Activated naive CD8-positive, alpha-beta T cell (primary cell): ENCODE measurements around the gene LDAH.

Experiments used
- H3K27ac Mint-ChIP-seq: one replicate; pipeline ENCODE4 v1.8.0; 2021; ENCODE audit warnings: mixed read lengths
- H3K27me3 Mint-ChIP-seq: one replicate; pipeline ENCODE4 v1.8.0; 2021; ENCODE audit warnings: mixed read lengths
- H3K36me3 Mint-ChIP-seq: one replicate; pipeline ENCODE4 v1.8.0; 2021; ENCODE audit warnings: mixed read lengths
- H3K4me1 Mint-ChIP-seq: one replicate; pipeline ENCODE4 v1.8.0; 2021; ENCODE audit warnings: low read depth, mixed read lengths
- H3K4me3 Mint-ChIP-seq: one replicate; pipeline ENCODE4 v1.8.0; 2021; ENCODE audit warnings: mild to moderate bottlenecking, mixed read lengths
- H3K9me3 Mint-ChIP-seq: one replicate; pipeline ENCODE4 v1.8.0; 2021; ENCODE audit warnings: low read depth, mixed read lengths

The LDAH gene

DNA sequence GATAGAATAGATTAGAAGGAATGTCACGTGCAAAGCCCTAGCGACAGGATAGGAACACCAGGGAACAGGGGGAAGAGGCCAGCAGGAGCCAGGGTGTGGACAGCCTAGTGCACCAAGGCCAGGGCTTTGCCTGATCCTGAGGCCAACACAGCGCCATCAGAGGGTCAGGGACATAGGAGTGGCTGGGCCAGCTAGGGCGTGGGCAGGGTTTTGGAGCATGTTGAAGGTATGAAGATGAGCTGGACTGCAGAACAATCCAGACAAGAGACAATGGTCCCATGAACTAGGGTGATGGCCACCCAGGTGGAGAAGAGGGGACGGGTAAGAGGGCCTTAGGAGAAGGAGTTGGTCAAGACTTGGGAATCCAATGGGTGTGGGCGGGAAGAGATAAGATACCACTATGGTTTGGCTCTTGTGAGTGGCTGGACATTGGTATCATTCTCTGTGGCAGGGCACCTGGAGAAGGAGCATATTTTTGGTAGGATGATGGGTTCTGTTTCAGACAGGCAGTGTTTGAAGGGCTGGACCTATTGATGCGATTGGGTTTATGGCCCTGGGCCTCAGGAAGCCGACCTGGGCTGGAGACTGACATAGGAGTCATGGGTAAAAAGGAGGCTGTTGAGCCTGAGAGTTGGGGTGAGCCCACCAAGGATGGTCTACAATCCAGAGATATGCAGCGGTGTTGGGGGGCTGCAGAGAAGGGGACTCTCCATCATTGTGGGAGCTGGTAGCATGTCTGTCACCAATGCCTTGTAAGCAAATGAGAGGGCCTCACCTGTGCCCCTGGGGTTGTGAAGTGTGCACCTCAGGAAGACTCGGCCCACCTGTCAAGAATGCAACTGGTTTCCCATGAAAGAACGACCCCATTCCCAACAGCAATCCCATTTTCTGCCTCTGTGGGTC, 170.0 kb downstream of the LDAH start:
- no peak overlapping the region for H3K27ac Mint-ChIP-seq
- H3K4me3 Mint-ChIP-seq = no peak overlapping the region
- H3K27me3 Mint-ChIP-seq = peaks cover 1% of the 10 kb centered on the region
- H3K9me3 Mint-ChIP-seq = no peaks in the 10 kb centered on the region
- no peaks in the 10 kb centered on the region for H3K36me3 Mint-ChIP-seq
- H3K4me1 Mint-ChIP-seq = peaks cover 28% of the 10 kb centered on the region

DNA sequence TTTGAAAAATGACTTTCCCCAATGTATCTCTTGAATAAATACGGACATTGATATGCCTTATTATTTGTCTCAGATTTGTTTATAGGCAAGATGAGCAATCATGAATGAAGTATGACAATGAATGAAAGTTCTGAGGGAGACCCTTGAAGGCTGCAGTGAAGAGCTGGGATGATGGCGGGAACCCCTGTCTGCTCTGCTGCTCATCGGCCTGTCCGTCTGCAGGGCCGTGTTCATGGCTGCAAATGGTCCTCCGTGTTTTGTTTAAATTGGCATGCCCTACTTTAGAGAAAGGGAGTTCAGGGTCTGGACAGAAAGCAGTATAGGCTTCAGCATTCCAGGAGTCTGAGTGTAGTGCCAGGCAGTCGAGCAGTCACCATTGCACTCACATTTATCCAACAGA, 170.8 kb downstream of the LDAH start:
- Mint-ChIP-seq H3K27me3 (no peaks in the 10 kb centered on the region), H3K4me1 (peaks cover 28% of the 10 kb centered on the region), H3K27ac (peak overlapping the region; percentile 24), H3K4me3 (peak overlapping the region; percentile 59), H3K9me3 (no peaks in the 10 kb centered on the region), H3K36me3 (no peaks in the 10 kb centered on the region)

DNA sequence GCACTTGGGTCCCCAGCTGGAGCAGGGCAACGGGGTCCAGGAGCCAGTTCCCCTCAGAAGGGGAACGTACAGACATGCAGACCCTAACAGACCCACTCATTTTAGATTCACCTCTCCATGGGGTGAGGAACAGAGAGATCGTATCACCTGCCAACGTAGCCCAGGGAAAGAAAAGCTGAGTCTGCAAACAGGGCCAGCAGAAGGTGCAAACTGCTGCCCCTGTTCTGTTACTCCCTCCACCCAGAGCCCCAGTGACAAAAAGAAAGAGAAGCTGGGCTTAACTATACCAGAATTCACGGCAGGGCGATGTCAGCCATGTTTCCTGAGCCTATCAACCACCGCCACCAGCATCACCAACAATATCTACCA, 171.2 kb downstream of the LDAH start:
- Mint-ChIP-seq H3K36me3 (no peaks in the 10 kb centered on the region), H3K27me3 (no peaks in the 10 kb centered on the region), H3K4me3 (peak overlapping the region; percentile 89), H3K4me1 (peaks cover 28% of the 10 kb centered on the region), H3K27ac (peak overlapping the region; percentile 89), H3K9me3 (no peaks in the 10 kb centered on the region)

DNA sequence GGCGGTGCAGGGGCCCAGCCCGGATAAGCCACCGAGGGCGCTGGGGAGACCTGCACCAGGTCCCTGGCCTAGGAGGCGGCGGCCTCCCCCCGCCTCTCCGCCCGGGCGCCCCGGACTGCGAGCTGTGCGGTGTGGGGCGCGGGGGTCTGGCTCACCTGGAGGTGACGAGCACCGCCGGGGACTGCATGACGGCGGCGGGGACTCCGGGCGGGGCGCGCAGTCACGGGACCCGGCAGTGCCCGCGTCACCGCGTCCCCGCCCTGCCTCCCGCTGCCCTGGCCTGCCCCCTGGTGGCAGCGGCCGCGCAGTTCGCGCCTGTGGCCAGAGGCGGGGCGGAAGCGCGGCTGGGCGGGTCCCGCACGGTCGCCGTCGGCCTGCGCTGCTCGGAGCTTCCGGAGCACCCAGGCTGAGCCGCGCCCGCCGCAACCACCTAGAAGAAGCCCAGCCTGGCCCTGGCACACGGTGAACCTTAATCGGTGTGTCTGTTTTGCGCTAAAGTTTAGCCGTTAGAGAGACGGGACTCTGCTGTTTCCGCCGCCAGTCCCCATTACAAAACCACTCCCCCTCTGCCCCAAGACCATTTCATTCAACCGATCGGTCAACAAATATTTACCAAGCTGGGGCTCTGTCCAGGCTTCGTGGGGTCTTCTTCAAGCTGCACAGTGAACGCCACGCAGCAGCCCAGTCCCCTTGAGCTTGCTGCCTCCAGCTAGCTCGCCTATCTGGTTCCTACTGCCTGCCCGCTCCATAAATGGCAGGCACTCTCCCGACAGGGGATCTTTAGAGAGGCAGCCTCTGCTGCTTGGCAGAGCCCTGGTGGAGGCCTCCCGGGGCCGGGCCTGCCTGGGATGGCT, 171.8 kb downstream of the LDAH start, which contains the start of gene HS1BP3:
HS1BP3 (minus strand) TSS at position 222 of the 854 bp plus-strand sequence; CDS start at position 187, 35 bp downstream.
- no peaks in the 10 kb centered on the region for H3K9me3 Mint-ChIP-seq
- no peaks in the 10 kb centered on the region for H3K36me3 Mint-ChIP-seq
- H3K27ac Mint-ChIP-seq = peak within 1 kb of the TSS; percentile 89
- H3K4me1 Mint-ChIP-seq = peaks cover 28% of the 10 kb centered on the region
- peak within 1 kb of the TSS; percentile 89 for H3K4me3 Mint-ChIP-seq
- H3K27me3 Mint-ChIP-seq = no peaks in the 10 kb centered on the region

DNA sequence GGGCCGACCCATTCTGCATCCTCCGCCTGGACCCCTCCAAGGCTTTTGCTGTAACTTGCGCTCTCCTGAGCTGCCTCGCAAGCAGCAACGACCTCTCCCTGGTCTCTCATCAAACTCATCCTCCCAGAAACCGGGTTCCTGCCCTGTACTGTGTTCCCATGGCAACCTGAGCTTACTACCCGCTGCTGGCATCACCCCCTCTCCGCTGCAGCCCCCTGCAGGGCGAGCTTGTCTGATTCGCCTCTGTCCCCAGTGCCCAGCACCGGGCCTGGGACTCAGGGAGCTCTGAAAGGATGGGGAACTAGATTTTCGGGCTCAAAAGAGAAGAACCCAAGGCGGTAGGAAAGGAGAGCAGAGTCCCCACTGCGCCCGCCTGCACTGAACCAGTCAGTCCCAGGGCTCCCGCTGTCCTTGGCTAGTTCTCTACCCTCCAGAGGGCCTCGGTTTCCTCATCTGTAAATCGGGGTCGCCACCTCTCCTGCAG, 172.5 kb downstream of the LDAH start:
- peak overlapping the region; percentile 86 for H3K4me3 Mint-ChIP-seq
- no peak overlapping the region for H3K27ac Mint-ChIP-seq
- no peaks in the 10 kb centered on the region for H3K27me3 Mint-ChIP-seq
- H3K9me3 Mint-ChIP-seq = no peaks in the 10 kb centered on the region
- H3K36me3 Mint-ChIP-seq = no peaks in the 10 kb centered on the region
- peaks cover 28% of the 10 kb centered on the region for H3K4me1 Mint-ChIP-seq

DNA sequence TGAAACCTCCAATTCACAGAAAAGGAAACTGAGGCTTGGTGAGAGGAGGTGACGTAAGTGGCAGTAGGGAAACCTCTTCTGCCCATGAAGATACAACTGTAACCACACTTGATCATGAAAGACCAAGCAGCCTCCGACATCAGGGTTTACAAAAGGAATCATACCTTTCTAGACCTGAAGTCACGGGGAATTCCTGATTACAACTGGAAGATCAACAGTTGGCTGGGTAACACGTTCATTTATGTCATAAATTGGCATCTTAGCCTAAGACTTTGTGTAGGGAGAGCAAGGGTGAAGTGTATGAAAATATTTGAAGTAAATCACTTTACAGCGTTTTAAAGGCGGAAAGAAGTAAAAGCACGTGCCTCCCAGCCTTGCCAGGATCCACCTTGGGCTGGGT, 172.9 kb downstream of the LDAH start:
- Mint-ChIP-seq H3K9me3 (no peaks in the 10 kb centered on the region), H3K36me3 (no peaks in the 10 kb centered on the region)

DNA sequence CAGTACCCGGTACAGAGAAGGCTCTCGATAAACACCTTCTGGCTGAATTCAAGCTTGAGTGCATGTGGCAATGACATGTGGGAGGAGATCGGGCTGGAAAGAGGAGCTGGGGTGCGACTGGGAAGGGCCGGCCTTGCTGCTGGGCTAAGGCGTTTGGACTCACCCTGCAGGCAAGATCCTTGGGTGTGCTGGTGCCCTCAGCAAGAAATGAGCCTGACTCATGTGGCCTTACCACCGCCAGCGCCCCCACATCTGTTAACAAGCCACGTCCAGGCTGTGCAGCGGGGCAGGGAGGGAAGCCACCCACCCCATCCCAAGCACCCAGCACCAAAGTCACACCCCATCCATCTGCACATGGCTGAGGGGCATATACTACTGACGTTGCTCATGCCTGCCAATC, 173.3 kb downstream of the LDAH start:
- H3K36me3 Mint-ChIP-seq = no peaks in the 10 kb centered on the region
- H3K27ac Mint-ChIP-seq = no peak overlapping the region
- peaks cover 28% of the 10 kb centered on the region for H3K4me1 Mint-ChIP-seq
- H3K9me3 Mint-ChIP-seq = no peaks in the 10 kb centered on the region
- peak overlapping the region; percentile 86 for H3K4me3 Mint-ChIP-seq
- H3K27me3 Mint-ChIP-seq = no peaks in the 10 kb centered on the region

More for the DNA sequence above, 172.9 kb downstream of the LDAH start:
- peaks cover 28% of the 10 kb centered on the region for H3K4me1 Mint-ChIP-seq
- no peak overlapping the region for H3K27ac Mint-ChIP-seq
- H3K27me3 Mint-ChIP-seq = no peaks in the 10 kb centered on the region
- H3K4me3 Mint-ChIP-seq = peak overlapping the region; percentile 86

DNA sequence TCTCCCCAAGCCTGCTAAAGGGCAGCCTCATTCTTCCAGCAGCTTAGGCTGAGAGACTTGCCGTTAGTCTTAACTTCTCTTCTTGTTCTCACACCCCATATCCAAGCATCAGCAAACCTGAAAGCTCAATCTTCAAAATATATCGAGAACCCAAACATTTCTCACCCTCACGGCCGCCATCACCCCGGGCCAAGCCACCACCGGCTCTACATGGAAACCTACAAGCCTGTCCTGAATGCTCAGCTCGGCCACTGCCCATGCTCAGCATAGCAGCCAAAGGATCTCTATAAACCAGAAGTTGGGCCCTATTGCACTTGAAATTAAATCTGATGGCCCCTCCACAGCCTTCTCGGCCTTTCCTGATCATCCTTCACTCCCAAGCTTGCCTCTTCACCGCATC, 174.1 kb downstream of the LDAH start:
- Mint-ChIP-seq H3K27me3 (no peaks in the 10 kb centered on the region), H3K9me3 (no peaks in the 10 kb centered on the region), H3K4me3 (no peak overlapping the region), H3K36me3 (no peaks in the 10 kb centered on the region), H3K4me1 (peaks cover 28% of the 10 kb centered on the region), H3K27ac (no peak overlapping the region)

DNA sequence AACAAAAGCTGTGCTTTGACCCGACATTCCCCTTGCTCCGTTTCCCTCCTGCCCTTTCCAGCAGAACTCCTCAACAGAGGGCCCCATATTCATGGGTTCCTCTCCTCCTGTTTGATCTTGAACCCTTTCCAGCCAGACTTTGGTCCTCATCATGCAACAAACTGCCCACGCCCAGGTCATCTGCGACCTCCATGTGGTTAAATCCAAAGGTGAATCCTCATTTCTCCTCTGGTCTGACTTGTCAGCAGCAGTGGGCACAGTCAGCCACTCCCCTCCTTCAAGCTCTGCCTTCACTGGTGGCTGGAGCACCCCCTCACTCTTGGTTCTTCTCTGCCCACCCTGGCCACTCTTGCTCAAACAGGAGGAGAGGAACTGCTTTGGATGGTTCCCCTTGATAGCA, 174.7 kb downstream of the LDAH start:
- Mint-ChIP-seq H3K27me3 (no peaks in the 10 kb centered on the region), H3K36me3 (no peaks in the 10 kb centered on the region), H3K27ac (no peak overlapping the region), H3K4me1 (peaks cover 28% of the 10 kb centered on the region), H3K4me3 (no peak overlapping the region), H3K9me3 (no peaks in the 10 kb centered on the region)

DNA sequence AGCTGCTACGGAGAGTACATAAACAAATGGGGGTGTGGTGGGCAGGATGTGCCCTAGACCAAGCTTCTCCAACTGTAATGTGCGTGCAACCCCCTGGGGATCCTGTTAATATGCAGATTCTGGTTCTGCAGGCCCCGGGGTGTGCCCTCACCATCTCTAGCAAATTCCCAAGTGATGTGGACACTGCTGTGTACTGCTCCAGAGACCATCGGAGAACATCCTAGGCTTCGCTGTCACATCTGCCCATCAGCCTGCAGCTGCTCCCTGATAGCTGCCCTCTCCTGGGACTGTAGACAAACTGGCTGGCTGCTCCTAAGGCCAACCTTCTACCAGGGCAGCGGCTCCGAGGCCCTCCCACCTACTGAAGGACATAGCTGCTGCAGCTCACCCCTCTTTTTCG, 175.2 kb downstream of the LDAH start:
- no peak overlapping the region for H3K27ac Mint-ChIP-seq
- H3K4me1 Mint-ChIP-seq = peaks cover 28% of the 10 kb centered on the region
- H3K36me3 Mint-ChIP-seq = no peaks in the 10 kb centered on the region
- H3K9me3 Mint-ChIP-seq = no peaks in the 10 kb centered on the region
- no peak overlapping the region for H3K4me3 Mint-ChIP-seq
- no peaks in the 10 kb centered on the region for H3K27me3 Mint-ChIP-seq

DNA sequence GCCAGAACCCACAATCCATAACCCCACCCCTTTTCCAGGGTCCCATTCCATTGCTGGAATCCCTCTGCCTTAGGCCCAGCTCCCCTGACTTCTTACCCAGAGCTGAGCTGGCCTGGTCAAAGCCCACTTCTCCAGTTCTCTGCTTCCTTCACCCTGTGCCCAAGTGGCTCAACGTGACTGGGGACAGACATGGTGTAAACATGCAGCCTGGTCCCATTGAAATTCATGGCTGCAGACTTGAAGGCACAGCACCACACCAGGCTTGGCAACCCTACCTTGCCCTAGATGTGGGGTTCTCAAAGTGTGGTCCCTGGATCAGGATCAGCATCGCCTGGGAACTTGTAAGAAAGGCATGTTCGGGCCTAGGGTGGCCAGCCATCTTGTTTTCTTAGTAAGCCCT, 175.7 kb downstream of the LDAH start:
- Mint-ChIP-seq H3K9me3 (no peaks in the 10 kb centered on the region), H3K36me3 (no peaks in the 10 kb centered on the region), H3K4me3 (no peak overlapping the region), H3K27me3 (no peaks in the 10 kb centered on the region), H3K4me1 (peaks cover 28% of the 10 kb centered on the region), H3K27ac (no peak overlapping the region)

DNA sequence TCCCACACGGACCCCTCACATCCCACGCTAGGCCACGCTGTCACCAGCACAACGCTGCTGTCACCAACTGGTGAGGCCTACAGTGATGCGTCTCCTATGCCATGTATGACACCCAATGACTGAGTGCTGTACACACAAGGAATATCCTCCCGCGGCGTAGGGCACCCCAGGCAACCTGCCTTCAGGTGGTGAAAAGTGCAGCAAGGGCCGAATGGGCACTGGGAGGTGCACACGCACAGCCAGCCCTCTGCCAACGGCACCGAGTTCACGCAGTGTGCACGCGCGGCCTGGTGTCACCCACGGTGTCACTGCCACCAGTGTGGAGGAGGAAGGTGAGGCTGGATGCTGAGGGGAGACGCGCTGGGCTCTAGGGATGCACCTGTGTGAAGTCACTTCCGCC, 176.5 kb downstream of the LDAH start:
- Mint-ChIP-seq H3K36me3 (no peaks in the 10 kb centered on the region), H3K4me3 (no peak overlapping the region), H3K4me1 (peaks cover 25% of the 10 kb centered on the region), H3K27ac (no peak overlapping the region), H3K27me3 (no peaks in the 10 kb centered on the region), H3K9me3 (no peaks in the 10 kb centered on the region)

DNA sequence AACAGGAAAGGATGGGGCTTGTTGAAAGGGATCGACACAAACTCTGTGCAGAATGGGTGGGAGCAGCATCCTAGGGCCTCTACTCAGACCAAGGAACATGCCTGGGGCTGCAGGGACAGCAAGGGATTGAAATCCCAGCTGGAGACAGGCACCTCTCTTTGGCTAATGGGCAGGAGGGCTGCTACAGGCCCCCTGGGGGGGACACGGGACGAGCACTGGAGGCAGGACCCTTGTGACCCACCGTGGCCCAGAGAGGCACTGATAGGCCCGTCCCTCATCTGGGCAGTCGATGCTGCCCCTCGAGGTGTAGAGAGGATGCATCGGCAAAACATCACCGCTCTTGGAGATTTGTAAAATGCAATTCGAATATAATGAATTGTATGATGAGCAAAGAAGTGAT, 177.1 kb downstream of the LDAH start:
- Mint-ChIP-seq H3K4me1 (peaks cover 22% of the 10 kb centered on the region), H3K27ac (no peak overlapping the region), H3K27me3 (no peaks in the 10 kb centered on the region), H3K9me3 (no peaks in the 10 kb centered on the region), H3K4me3 (no peak overlapping the region), H3K36me3 (no peaks in the 10 kb centered on the region)

DNA sequence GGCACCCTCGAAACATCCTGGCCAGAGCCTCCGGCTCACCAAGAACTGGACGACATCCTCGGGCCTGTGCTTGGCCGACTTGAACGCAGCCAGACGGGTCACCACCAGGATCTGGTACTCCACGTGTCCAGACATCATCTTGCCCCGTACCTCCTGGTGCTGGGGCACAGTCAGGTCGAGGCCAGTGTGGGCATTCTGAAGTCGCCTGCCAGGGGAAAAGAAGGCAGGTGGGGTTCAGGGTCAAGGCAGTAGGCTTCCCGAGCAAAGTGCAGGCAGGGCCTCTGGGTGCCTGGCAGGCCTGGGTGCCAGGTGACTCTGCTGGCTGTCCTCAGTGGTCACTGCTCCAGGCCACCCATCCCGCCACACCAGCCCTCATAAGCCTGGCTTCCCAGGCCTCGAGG, 177.6 kb downstream of the LDAH start:
- no peak overlapping the region for H3K27ac Mint-ChIP-seq
- no peaks in the 10 kb centered on the region for H3K36me3 Mint-ChIP-seq
- H3K4me1 Mint-ChIP-seq = peaks cover 20% of the 10 kb centered on the region
- H3K9me3 Mint-ChIP-seq = no peaks in the 10 kb centered on the region
- H3K4me3 Mint-ChIP-seq = no peak overlapping the region
- no peaks in the 10 kb centered on the region for H3K27me3 Mint-ChIP-seq

DNA sequence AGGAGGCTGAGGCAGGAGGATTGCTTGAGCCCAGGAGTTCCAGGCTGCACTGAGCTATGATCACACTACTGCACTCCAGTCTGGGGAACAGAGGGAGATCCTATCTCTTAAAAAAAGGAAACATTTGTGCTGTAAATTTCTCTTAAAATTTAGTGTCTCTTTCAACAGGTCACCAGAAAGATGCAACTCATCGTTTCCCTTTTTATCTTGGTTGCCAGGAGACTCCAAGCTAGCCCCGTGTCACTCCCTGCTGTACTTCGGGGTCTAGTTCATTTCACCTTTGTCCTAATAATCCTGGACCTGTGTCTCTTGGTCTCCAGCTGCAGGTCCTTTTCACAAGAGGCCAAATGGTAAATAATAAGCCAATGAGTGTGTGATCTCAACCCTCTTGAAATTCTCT, 179.1 kb downstream of the LDAH start:
- no peaks in the 10 kb centered on the region for H3K36me3 Mint-ChIP-seq
- H3K27ac Mint-ChIP-seq = no peak overlapping the region
- H3K4me1 Mint-ChIP-seq = peaks cover 8% of the 10 kb centered on the region
- no peak overlapping the region for H3K4me3 Mint-ChIP-seq
- no peaks in the 10 kb centered on the region for H3K9me3 Mint-ChIP-seq
- H3K27me3 Mint-ChIP-seq = no peaks in the 10 kb centered on the region
